Suppressor macrophage treated with lipopolysaccharide for 4 hours (primary cell): ENCODE measurements around the gene ZFP36L1.
"Not testable (repeated sequence)": the region's sequence is repeated elsewhere in the genome, so short reads cannot be mapped to it uniquely, and the experiment has no call there.

Experiments
- DNase-seq: peaks from one replicate; pipeline ENCODE4 v3.0.0-alpha.2; 2020

ZFP36L1 gene

GRCh38 chr14:68782091-68782981 is 10.5 kb downstream of the ZFP36L1 start:
- no peak for DNase-seq

GRCh38 chr14:68781161-68782021 is 11.5 kb downstream of the ZFP36L1 start:
- DNase-seq = no peak

DNA sequence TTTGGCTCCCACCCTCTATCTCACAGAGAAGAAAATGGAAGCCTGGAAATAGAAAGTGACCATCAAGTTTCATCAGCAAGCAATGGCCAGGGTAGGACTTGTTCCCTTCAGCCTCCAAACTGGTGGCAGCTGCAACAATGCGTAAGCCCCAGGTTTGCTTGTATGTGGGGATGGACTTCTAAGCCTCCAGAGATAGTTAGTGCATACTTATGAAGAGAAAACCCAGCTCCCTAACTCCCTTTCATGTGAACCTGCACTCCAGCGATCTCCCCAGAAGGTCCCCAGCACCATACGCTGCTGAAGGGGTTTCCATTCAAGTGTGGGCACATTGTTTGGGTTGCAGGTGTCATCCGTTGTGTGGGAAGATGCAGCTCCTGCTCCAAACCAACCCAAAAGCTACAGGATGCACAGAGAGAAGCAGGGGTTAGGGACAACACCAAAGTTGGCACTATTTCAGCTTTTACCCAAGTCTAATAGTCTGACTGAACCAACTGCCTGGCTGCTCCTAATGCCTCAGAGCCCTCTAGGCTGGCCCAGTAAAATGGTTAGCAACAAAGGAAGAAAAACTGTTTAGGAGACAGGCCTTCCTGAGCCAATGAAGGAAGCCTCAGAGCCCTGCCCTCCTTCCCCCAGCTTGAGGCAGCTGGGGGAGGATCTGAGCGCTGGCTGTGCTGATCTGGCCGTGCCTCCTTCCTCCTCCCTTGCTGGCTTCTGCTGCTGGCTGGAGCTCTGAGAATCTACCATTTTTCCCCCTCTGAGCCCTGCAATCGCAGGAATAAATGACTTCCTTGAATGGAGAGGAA is 12.3 kb downstream of the ZFP36L1 start:
- DNase-seq = peak; percentile 64

DNA sequence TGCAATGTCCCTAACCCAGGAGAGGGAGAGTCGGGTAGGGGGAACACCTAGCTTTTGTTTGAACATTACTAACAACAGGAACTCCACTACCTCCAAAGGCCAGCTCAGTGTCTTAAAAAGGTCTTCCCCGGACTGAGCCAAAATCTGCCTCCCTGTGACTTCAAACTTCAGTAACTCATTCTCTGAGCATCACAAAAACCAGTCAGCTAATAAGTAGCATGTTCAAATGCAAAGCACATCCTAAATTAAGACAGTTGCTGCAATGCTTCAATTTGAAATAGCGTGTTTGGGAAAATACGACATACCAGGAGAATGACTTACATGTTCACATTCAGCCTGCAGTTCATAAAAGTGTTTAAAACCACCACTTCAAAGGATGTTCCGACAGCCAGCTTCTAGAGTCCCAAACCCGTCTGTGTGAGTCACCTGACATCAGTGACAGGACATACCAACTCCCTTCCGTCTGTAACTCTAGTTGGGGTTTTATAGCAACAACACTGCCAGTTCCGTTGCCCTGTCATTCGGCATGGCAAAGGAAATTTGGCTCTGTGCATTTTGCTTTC is 13.0 kb downstream of the ZFP36L1 start:
- DNase-seq = no peak

DNA sequence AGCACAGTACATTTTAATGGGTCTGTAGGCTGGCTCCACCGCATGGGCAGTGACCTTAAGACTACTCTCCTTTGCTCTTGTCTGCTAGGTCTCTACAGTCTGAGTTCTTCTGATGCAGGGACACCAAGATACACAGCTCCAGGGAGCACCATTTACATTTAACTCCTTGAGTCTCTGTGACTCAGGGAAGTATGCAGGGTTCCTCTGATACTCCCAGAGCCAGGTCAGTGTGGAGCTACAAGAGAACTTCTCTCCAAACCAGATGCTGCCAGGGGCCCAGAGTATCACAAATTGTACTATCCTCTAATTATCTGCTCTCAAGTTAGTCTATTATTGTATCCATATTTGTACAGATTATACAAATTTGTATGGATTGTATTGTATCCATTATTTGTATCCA is 15.2 kb downstream of the ZFP36L1 start:
- no peak for DNase-seq

GRCh38 chr14:68775614-68776126 is 17.2 kb downstream of the ZFP36L1 start:
- DNase-seq = no peak

DNA sequence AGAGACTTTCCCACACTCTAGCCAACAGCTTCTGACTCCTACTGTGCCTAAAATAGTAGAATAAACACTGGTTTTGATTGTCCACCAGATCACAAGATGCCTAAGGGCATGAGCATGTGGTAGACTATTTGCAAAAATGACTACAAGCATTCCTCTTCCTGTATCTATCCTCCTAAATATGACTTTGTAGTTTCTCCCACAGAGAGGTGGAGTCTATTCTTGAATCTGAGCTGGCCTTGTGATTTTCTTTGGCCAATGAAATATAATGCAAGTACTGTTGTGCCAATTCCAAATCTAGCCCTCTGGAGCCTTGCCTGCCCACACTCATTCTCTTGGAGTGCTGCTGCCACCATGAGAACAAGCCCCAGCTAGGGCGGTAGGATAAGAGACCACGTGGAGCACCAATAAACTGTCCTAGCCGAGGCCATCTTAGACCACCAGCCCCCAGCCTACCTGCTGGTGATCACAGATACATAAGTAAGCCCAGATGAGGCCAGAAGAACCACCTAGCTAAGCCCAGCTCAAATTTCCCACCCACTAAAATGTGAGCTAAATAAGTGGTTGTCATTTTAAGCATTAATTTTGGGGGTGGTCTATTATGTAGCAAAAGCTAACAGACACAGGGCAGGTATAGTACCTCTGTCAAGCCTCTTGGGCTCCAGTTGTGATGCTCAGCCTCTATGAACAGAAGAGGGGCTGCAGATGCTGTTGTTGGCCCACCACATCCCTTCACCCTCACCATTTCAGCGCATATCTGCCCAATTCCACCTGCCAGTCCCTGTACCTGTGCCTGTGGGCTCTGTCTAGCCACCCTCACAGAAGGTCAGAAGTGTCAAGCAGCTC is 17.9 kb downstream of the ZFP36L1 start:
- no peak for DNase-seq

DNA sequence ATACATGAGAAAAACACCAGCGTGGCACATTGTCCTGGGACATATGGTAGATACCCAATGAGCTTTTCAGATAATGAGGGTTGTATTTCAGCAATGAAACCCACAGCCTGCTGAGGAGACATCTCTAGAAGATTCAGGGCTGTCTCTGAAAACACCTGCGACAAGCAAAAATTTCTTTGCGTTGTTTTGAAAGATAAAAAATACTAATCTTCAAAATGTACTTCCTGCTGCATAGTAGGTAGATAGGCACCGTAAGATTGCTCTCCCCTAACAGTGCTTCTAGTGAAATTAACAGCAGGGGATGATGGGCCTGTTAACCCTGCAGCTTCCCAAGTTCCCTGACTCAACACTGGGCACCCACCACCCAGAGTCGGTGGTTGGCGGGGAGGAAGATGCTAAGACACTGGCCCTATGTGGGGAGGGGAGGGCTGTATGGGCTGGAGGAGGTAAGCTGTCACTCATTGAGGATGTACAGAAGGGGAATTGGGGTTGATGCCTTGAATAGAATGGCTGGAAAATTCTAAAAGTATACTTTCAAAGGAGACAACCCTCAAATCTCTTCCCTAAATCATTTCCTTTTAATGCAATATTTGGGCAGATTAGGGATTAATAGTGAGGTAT is 20.0 kb downstream of the ZFP36L1 start:
- no peak for DNase-seq

- peak; percentile 60 for DNase-seq
These were observed 21.2 kb downstream of the ZFP36L1 start for GRCh38 chr14:68771631-68772030.

- no peak for DNase-seq
These were observed 22.1 kb downstream of the ZFP36L1 start for GRCh38 chr14:68770553-68771286.

GRCh38 chr14:68770051-68770450 is 22.8 kb downstream of the ZFP36L1 start:
- no peak for DNase-seq

DNA sequence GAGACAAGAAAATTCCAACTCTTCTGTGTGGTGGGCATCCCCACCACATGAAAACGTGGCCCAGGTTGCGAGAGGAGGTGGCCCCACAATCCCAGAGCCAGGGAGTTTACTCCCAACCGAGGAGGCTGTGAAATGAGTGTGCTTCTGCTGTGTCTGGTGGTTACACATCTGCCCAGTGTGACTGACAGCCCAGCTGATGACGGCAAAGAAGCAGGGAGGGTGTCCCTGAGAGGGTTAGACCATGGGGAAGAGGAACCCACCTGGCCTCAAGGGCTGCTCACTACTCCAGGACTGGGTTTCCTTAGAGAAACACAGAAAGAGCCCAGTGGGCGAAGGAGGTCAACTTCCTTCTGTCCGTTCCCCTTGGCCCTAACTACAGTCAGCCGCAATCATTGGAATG is 24.6 kb downstream of the ZFP36L1 start:
- DNase-seq = no peak

- DNase-seq = no peak
These were observed 25.6 kb downstream of the ZFP36L1 start for GRCh38 chr14:68767248-68767645.

DNA sequence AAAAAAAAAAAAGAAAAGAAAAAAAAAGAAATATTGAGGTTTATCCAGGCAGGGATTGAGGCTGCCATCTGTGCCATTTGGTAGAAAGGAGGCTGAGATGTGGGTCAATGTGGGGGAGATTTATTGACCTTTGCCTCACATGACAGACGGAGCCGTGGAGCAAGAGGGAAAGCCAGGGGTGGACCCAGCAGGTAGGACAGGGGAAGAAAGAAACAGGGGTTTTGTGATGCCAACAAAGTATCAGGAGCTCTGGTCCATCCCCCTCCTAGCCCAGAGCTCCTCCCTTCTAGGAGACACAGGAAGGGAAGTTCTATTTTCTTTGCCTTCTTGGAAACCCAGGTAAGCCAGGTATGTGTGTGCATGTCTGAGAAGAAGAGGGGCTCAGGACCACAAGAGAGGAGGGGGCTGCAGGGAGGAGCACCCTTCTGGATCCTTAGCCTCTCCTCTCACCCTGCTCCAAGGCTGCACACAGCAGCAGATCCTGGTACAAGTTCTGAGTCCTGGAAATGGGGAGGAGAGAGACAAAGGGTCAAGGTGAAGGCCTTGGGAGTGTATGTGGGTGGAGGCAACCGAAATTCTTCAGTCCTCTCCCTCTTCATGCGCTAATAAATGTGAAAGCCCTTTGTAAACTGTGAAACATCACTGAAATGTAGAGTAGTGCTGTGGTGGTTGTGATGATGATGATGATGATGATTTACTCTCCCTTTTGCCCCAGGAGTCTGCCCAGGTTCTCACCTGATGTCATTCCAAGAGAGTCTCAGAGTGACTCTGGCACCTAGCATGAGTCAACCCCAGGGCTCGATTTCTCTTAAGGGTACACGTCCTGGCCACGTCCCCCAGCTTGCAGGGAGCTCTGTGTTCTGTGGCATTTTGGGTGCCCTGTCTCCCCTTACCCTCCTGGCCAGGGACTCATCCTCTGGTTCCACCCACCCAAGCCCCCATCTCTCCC is 26.3 kb downstream of the ZFP36L1 start:
- no peak for DNase-seq

- DNase-seq = not testable (repeated sequence)
These were observed 29.0 kb downstream of the ZFP36L1 start for GRCh38 chr14:68763843-68764242.

DNA sequence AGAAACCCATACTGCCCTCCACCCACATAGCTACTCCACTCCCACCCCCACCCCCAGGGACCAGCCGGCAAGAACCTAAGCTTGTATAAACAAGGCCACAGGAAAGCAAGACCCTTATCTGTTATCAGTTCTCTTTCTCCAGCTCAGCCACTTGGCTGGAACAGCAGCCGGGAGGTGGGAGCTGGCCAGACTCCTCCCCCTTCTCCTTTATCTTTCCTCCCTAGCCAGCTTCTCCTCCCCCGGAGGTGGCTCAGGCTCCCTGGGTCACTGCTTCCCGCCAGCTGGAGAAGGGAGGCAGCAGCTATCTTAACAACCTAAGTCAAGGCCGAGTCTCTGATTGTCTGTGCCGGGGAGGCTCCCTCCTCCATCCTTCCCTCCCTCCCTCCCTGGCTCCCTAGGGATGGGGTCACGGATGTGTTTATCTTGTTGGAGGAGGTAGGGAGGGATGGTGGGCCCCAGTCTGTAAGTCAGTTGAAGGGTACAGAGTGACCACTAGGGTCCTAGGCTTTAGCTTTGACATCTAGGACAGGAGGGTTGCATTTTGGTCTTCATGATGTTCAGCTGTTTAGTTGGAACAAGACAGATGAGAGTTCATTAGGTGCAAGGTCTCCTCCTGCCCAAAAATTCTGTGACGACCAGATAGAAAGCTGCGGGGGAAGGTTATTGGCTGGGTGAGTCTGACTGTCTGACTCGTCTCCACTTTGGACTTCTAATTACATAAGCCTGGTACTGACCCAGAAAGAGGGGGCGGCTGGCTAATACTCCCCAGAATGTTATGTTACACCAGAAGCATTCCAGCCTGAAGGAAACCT is 29.7 kb downstream of the ZFP36L1 start:
- DNase-seq = no peak

DNA sequence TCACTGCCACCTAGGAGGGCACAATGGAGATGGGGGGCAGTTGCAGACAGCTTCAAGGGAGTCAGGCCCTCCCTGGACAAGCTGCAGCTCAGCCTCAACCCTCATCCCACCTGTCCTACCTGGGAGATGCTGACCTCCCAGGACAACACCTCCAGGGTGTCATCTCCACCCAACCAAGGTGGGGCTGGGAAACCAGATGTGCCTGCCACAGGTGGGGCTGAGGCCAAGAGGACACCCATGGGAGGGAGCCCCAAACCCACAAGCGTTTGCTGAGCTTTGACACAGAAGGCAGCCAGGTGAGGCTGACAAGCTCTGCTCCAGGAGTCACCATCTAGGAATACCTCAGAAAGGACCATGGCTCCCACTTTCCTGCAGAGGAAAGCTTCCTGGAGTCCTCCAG is 31.5 kb downstream of the ZFP36L1 start:
- no peak for DNase-seq

DNA sequence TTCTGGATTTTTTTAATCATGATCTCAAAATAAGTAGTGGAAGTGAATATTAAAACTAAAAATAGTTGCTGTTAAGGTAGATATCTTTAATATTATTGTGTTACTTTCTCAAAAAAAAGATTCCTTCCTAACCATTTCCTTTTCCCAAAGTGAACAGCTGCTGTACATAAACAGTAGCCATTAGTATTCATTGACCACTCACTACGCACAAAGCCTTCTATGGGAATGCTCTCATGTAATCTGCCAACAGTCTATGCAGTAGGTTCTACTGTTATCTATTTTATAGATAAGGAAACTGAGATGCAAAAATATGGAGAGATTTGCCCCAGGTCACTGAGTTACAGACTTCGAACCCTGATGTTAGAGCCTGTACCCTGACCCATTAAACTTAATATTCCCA is 32.1 kb downstream of the ZFP36L1 start:
- no peak for DNase-seq
